Neural cell (in vitro differentiated cells): ENCODE measurements around the gene CERS2.

Experiments used
- CTCF ChIP-seq: fragments of 450-650 bp; IDR thresholded peaks from 2 replicates; pipeline ENCODE4 v1.5.1; 2014; ENCODE audit warnings: antibody characterized with exemption, mild to moderate bottlenecking, moderate library complexity; ENCODE audit not compliant: poor library complexity, severe bottlenecking
- EP300 ChIP-seq: fragments of 450-650 bp; conservative IDR thresholded peaks from 2 replicates; pipeline ENCODE4 v1.6.1; 2014; ENCODE audit warnings: antibody characterized with exemption, mild to moderate bottlenecking, moderate library complexity; ENCODE audit not compliant: poor library complexity, severe bottlenecking
- EZH2 ChIP-seq: fragments of 200-600, 300-800 bp; shearing (Covaris generic), sonication (generic); IDR thresholded peaks from 2 replicates; pipeline ENCODE4 v1.6.1; 2014; ENCODE audit warnings: antibody characterized with exemption, low read length, borderline replicate concordance, mild to moderate bottlenecking; ENCODE audit not compliant: insufficient read depth, poor library complexity, severe bottlenecking
- MXI1 ChIP-seq: fragments of 450-650 bp; conservative IDR thresholded peaks from 2 replicates; pipeline ENCODE4 v1.6.1; 2014; ENCODE audit warnings: antibody characterized with exemption, mild to moderate bottlenecking; ENCODE audit not compliant: poor library complexity, severe bottlenecking
- POLR2AphosphoS5 ChIP-seq: IDR thresholded peaks from 2 replicates; pipeline ENCODE4 v1.6.1; 2012
- REST ChIP-seq: IDR thresholded peaks from 2 replicates; pipeline ENCODE4 v1.6.1; 2012; ENCODE audit warnings: borderline replicate concordance
- SMC3 ChIP-seq: fragments of 450-650 bp; conservative IDR thresholded peaks from 2 replicates; pipeline ENCODE4 v1.6.1; 2014; ENCODE audit warnings: antibody characterized with exemption, mild to moderate bottlenecking, moderate library complexity; ENCODE audit not compliant: poor library complexity
- TAF1 ChIP-seq: IDR thresholded peaks from 2 replicates; pipeline ENCODE4 v1.6.1; 2012; ENCODE audit warnings: low read depth

- TF ChIP-seq REST (no peak), SMC3 (no peak), CTCF (no peak), POLR2AphosphoS5 (no peak), EZH2 (no peak), EP300 (no peak), TAF1 (no peak), MXI1 (no peak)
Measured at GRCh38 chr1:150969626-150970025, 5.0 kb downstream of the CERS2 start.
